MM.1S (cell line): ENCODE results near the gene AARS2.

Experiments used
- CTCF ChIP-seq: fragments of 300-600 bp; sonication (generic); IDR thresholded peaks from 2 replicates; pipeline ENCODE4 v1.5.1; 2016; ENCODE audit warnings: antibody characterized with exemption, low read length, mixed read lengths
- EZH2 ChIP-seq: fragments of 300-600 bp; sonication (generic); optimal IDR thresholded peaks from 2 replicates; pipeline ENCODE3; 2017; ENCODE audit warnings: low read depth, mild to moderate bottlenecking, antibody characterized with exemption, low read length, mixed read lengths

- TF ChIP-seq CTCF (no peak), EZH2 (no peak)
Measured at GRCh38 chr6:44256775-44257024, 56.4 kb downstream of the AARS2 start.
